HepG2 (cell line): ENCODE results near the gene KCNMA1. TPM values are rescaled to one million over a fixed set of nuclear protein-coding genes. Genes with fewer than 3 reads are reported as not detected.

Experiments used
- ATAC-seq: fragments of 200-7000 bp; cut with Tn5 transposase; 3 replicates; pipeline ENCODE4 v1.9.1; 2020; ENCODE audit warnings: mild to moderate bottlenecking, moderate library complexity
- BruUV-seq: library from RNA; stranded (reverse); fragments of 400-500 nt; replicated peaks from 2 replicates; lab custom pipeline; 2021; lab: Mats Ljungman, UMichigan
- CTCF ChIA-PET: fragments of 300-600 bp; formaldehyde crosslinking; extraction: SDS; loops from one replicate; lab custom pipeline; 2021; ENCODE audit warnings: low total read pairs, inconsistent platforms, low intra/inter-chr PET ratio; lab: Yijun Ruan, JAX
- POLR2A ChIA-PET: fragments of 350-600 bp; sonication (Branson Sonifier 250); formaldehyde crosslinking; loops from one replicate; lab custom pipeline; 2020; ENCODE audit warnings: antibody characterized with exemption, inconsistent platforms; lab: Yijun Ruan, JAX
- DNase-seq: peaks from one replicate; pipeline ENCODE4 v3.0.0-alpha.2; 2015; ENCODE audit warnings: low spot score
- FAIRE-seq: peaks from 3 replicates; lab custom pipeline; 2011; peaks lifted over from hg19 to GRCh38; lab: Jason Lieb, UNC
- H2AFZ ChIP-seq: one replicate; pipeline ENCODE4 v1.6.1; 2011; ENCODE audit warnings: low read length, inconsistent platforms
- H3K27ac ChIP-seq: fragments of 300-600 bp; 3 replicates; pipeline ENCODE4 v1.8.0; 2011; ENCODE audit warnings: mixed run types, mild to moderate bottlenecking, mixed read lengths, low read length, inconsistent platforms; ENCODE audit not compliant: insufficient read depth; ENCODE audit errors: extremely low read length
- H3K27me3 ChIP-seq, 2 experiments: fragments of 200-600 bp in 1 of 2; 2 replicates in 1 of 2; 3 replicates in 1 of 2; pipeline versions ENCODE4 v1.6.0 to v1.8.0; 2011; ENCODE audit warnings: low read length in 2 of 2, mild to moderate bottlenecking in 2 of 2, moderate library complexity in 2 of 2, inconsistent platforms in 1 of 2; ENCODE audit not compliant: insufficient read depth in 2 of 2, control insufficient read depth in 1 of 2
- H3K36me3 ChIP-seq, 2 experiments: fragments of 200-600 bp in 1 of 2; replicated peaks in 1 of 2; 2 replicates in 1 of 2; 3 replicates in 1 of 2; pipeline versions ENCODE4 v1.5.1 to v1.8.0; 2011; ENCODE audit warnings: low read length in 2 of 2, inconsistent platforms in 1 of 2; ENCODE audit not compliant: insufficient read depth in 2 of 2, control insufficient read depth in 1 of 2
- H3K4me1 ChIP-seq: 2 replicates; pipeline ENCODE4 v1.5.1; 2012; ENCODE audit warnings: low read length, inconsistent platforms; ENCODE audit not compliant: insufficient read depth
- H3K4me2 ChIP-seq: 2 replicates; pipeline ENCODE4 v1.6.0; 2011; ENCODE audit warnings: low read depth, low read length, inconsistent platforms
- H3K4me3 ChIP-seq, 3 experiments: fragments of 200-600 bp in 1 of 3; sonication (generic), shearing (Covaris generic) in 1 of 3; replicated peaks in 1 of 3; 2 replicates each; pipeline ENCODE4 v1.5.1; 2011 to 2016; ENCODE audit warnings: low read length in 3 of 3, inconsistent platforms in 2 of 3, low read depth in 2 of 3, mild to moderate bottlenecking in 2 of 3, control low read depth in 1 of 3, mixed read lengths in 1 of 3; ENCODE audit not compliant: insufficient read depth in 1 of 3
- H3K79me2 ChIP-seq: one replicate; pipeline ENCODE4 v1.6.1; 2011; ENCODE audit warnings: low read length, inconsistent platforms; ENCODE audit not compliant: insufficient read depth
- H3K9ac ChIP-seq: 2 replicates; pipeline ENCODE4 v1.6.0; 2011; ENCODE audit warnings: mild to moderate bottlenecking, low read depth, low read length, inconsistent platforms; ENCODE audit not compliant: insufficient read depth
- H3K9me3 ChIP-seq: 2 replicates; pipeline ENCODE4 v1.5.1; 2012; ENCODE audit warnings: mild to moderate bottlenecking, low read length
- H4K20me1 ChIP-seq: 2 replicates; pipeline ENCODE4 v1.6.0; 2011; ENCODE audit warnings: inconsistent platforms, mild to moderate bottlenecking, low read length, moderate library complexity; ENCODE audit not compliant: insufficient read depth
- CBFB ChIP-seq: sonication (generic); formaldehyde crosslinking; IDR thresholded peaks from 2 replicates; pipeline ENCODE4 v1.4.0; 2020; ENCODE audit warnings: missing genetic modification reagents
- CBX2 ChIP-seq, 2 experiments: fragments of 200-600 bp in 1 of 2; sonication (generic); formaldehyde crosslinking in 1 of 2; IDR thresholded peaks; 2 replicates each; pipeline versions ENCODE4 v1.7.0 to v1.8.1; 2018 to 2022; ENCODE audit warnings: low read depth in 2 of 2, low read length in 1 of 2, mild to moderate bottlenecking in 1 of 2, missing genetic modification reagents in 1 of 2
- CREB1 ChIP-seq, 2 experiments: fragments of 450-650 bp in 1 of 2; IDR thresholded peaks; 2 replicates each; pipeline ENCODE4 v1.6.1; 2016 to 2017; ENCODE audit warnings: control low read depth in 1 of 2, mild to moderate bottlenecking in 1 of 2, missing compliant biosample characterization in 1 of 2, missing genetic modification characterization in 1 of 2
- E2F2 ChIP-seq: sonication (generic); formaldehyde crosslinking; IDR thresholded peaks from 2 replicates; pipeline ENCODE4 v1.4.0; 2020; ENCODE audit warnings: missing genetic modification reagents, borderline replicate concordance
- HDAC6 ChIP-seq: fragments of 200-600 bp; sonication (generic); IDR thresholded peaks from 2 replicates; pipeline ENCODE4 v1.7.0; 2017; ENCODE audit warnings: mild to moderate bottlenecking, antibody characterized with exemption, low read length, low read depth
- HNF1A ChIP-seq, 2 experiments: sonication (generic) in 1 of 2; formaldehyde crosslinking in 1 of 2; IDR thresholded peaks; 2 replicates each; pipeline versions ENCODE4 v1.4.0 to v1.6.1; 2016 to 2020; ENCODE audit warnings: borderline replicate concordance in 1 of 2, low read depth in 1 of 2, mild to moderate bottlenecking in 1 of 2, missing genetic modification reagents in 1 of 2
- JARID2 ChIP-seq: sonication (generic); formaldehyde crosslinking; IDR thresholded peaks from 2 replicates; pipeline ENCODE4 v1.8.1; 2023; ENCODE audit warnings: missing genetic modification reagents, inconsistent platforms; ENCODE audit not compliant: insufficient replicate concordance
- JDP2 ChIP-seq: sonication (generic); formaldehyde crosslinking; IDR thresholded peaks from 2 replicates; pipeline ENCODE4 v1.8.1; 2022; ENCODE audit warnings: missing genetic modification reagents, borderline replicate concordance
- KAT7 ChIP-seq: IDR thresholded peaks from 2 replicates; pipeline ENCODE4 v1.6.1; 2018; ENCODE audit warnings: borderline replicate concordance, missing compliant biosample characterization
- KLF15 ChIP-seq: sonication (generic); formaldehyde crosslinking; IDR thresholded peaks from 2 replicates; pipeline ENCODE4 v1.8.1; 2023; ENCODE audit warnings: borderline replicate concordance, mild to moderate bottlenecking, inconsistent platforms, missing genetic modification reagents, mixed read lengths
- NCOA5 ChIP-seq: sonication (generic); formaldehyde crosslinking; IDR thresholded peaks from 2 replicates; pipeline ENCODE4 v1.4.0; 2020; ENCODE audit warnings: missing genetic modification reagents
- RXRB ChIP-seq: IDR thresholded peaks from 2 replicates; pipeline ENCODE4 v1.6.1; 2016; ENCODE audit warnings: borderline replicate concordance, missing genetic modification reagents, missing compliant biosample characterization
- SALL1 ChIP-seq: sonication (generic); formaldehyde crosslinking; IDR thresholded peaks from 2 replicates; pipeline ENCODE4 v1.8.0; 2022; ENCODE audit warnings: mild to moderate bottlenecking, missing genetic modification reagents
- ZNF124 ChIP-seq: sonication (generic); formaldehyde crosslinking; IDR thresholded peaks from 2 replicates; pipeline ENCODE4 v1.4.0; 2020; ENCODE audit warnings: missing genetic modification reagents
- ZNF160 ChIP-seq: sonication (generic); formaldehyde crosslinking; IDR thresholded peaks from 2 replicates; pipeline ENCODE4 v1.8.0; 2022; ENCODE audit warnings: mild to moderate bottlenecking, inconsistent platforms, missing genetic modification reagents
- ZNF543 ChIP-seq: sonication (generic); formaldehyde crosslinking; IDR thresholded peaks from 2 replicates; pipeline ENCODE4 v1.4.0; 2020; ENCODE audit warnings: mild to moderate bottlenecking, missing genetic modification reagents
- ZNF710 ChIP-seq: sonication (generic); formaldehyde crosslinking; IDR thresholded peaks from 2 replicates; pipeline ENCODE4 v1.5.0; 2020; ENCODE audit warnings: mild to moderate bottlenecking, missing genetic modification reagents, borderline replicate concordance
- WGBS: methylation state at CpG from one replicate; pipeline ENCODE4 v1.1.6; 2017; ENCODE audit warnings: low lambda C conversion rate; 5-methylcytosine and 5-hydroxymethylcytosine counted together
- in situ Hi-C: cut with HindIII; loops from 2 replicates; pipeline ENCODE4 v1.10.0; 2017; ENCODE audit warnings: low pct_unique_long_range_greater_than_20kb; ENCODE audit not compliant: extremely low pct_ligation_motif_present
- intact Hi-C: fragments of 100-400 bp; cut with micrococcal nuclease; formaldehyde crosslinking; loops from one replicate; pipeline ENCODE4 v1.10.0; 2022; ENCODE audit not compliant: unreplicated experiment
- polyA plus RNA-seq, 8 experiments: library from polyadenylated mRNA; depleted of rRNA in 3 of 8; stranded (reverse) in 7 of 8; unstranded in 1 of 8; fragments of >200 nt; fragmentation: Illumina TruSeq in 4 of 8; extraction: Trizol in 4 of 8; gene quantifications; 2 replicates each; pipeline versions ENCODE4 v1.2.1 to v1.2.3, GENCODE V29; 2011 to 2016; ENCODE audit warnings: low read depth in 4 of 8, missing spikeins in 1 of 8, mixed read lengths in 1 of 8; ENCODE audit not compliant: insufficient read depth in 1 of 8
- total RNA-seq, 5 experiments: library from RNA; depleted of rRNA; stranded (reverse); fragments of >200 nt; fragmentation: Illumina TruSeq; extraction: Trizol; gene quantifications; 2 replicates each; pipeline ENCODE4 v1.2.3, GENCODE V29; 2016; ENCODE audit warnings: low read depth in 1 of 5

The KCNMA1 gene
- total and polyA plus RNA-seq, 2 of the 13 experiments (the other 11 are each of a cell fraction or from before 2014, with no cell fraction given): 0.02 TPM; not detected in 1

- BruUV-seq: no TSS peak
- POLR2A ChIA-PET: no interaction called here
- H3K9ac ChIP-seq: no peak overlapping the region
- intact Hi-C loops (no loop called here), in situ Hi-C loops (no loop called here)
- no peaks in the 10 kb centered on the region for H3K36me3 ChIP-seq
- FAIRE-seq (no peak), DNase-seq (no peak), ATAC-seq (no peak)
- CTCF ChIA-PET: no interaction called here
- H3K27me3 ChIP-seq: 0 out of 5 replicates have a peak, but pooled peaks cover 0 to 6% of the 10 kb centered on the region in 2 experiments
- no peaks in the 10 kb centered on the region for H3K4me1 ChIP-seq
- no peak overlapping the region for H3K27ac ChIP-seq
- H3K79me2 ChIP-seq: no peaks in the 10 kb centered on the region
- H3K9me3 ChIP-seq: no peaks in the 10 kb centered on the region
- no peaks in the 10 kb centered on the region for H4K20me1 ChIP-seq
- no peak overlapping the region for H2AFZ ChIP-seq
- WGBS: 39% methylated on average over 4 of the region's 4 CpGs
- no peak overlapping the region for H3K4me2 ChIP-seq
- no peak overlapping the region for H3K4me3 ChIP-seq
- no peak for TF ChIP-seq RXRB (CRISPR knock-in tag)
- no peak for TF ChIP-seq HNF1A (IDR thresholded peaks at IDR 0.05; ENCODE audit: low read depth)
- TF ChIP-seq HNF1A (CRISPR knock-in tag; IDR thresholded peaks at IDR 0.05; ENCODE audit: borderline replicate concordance): no peak
- TF ChIP-seq KAT7 (CRISPR knock-in tag): no peak
- TF ChIP-seq ZNF710 (CRISPR knock-in tag): no peak
- TF ChIP-seq KLF15: no peak
- TF ChIP-seq JARID2 (CRISPR knock-in tag): no peak
- TF ChIP-seq HDAC6: no peak
- no peak for TF ChIP-seq ZNF124 (CRISPR knock-in tag)
- TF ChIP-seq SALL1: no peak
- no peak for TF ChIP-seq JDP2 (CRISPR knock-in tag)
- TF ChIP-seq CBFB (CRISPR knock-in tag): no peak
- no peak for TF ChIP-seq NCOA5 (CRISPR knock-in tag)
- no peak for TF ChIP-seq CBX2 (IDR thresholded peaks at IDR 0.05; ENCODE audit: low read depth, low read length)
- TF ChIP-seq CBX2 (CRISPR knock-in tag; IDR thresholded peaks at IDR 0.05; ENCODE audit: low read depth): no peak
- no peak for TF ChIP-seq ZNF160 (CRISPR knock-in tag)
- TF ChIP-seq ZNF543: no peak
- no peak for TF ChIP-seq CREB1 (IDR thresholded peaks at IDR 0.05)
- TF ChIP-seq CREB1 (CRISPR knock-in tag; IDR thresholded peaks at IDR 0.05): no peak
- no peak for TF ChIP-seq E2F2 (CRISPR knock-in tag)
Measured at GRCh38 chr10:77555591-77556212, 81.9 kb downstream of the KCNMA1 start.
